ENCODE measurements around the gene CATSPER4.

CATSPER4 gene

DNA sequence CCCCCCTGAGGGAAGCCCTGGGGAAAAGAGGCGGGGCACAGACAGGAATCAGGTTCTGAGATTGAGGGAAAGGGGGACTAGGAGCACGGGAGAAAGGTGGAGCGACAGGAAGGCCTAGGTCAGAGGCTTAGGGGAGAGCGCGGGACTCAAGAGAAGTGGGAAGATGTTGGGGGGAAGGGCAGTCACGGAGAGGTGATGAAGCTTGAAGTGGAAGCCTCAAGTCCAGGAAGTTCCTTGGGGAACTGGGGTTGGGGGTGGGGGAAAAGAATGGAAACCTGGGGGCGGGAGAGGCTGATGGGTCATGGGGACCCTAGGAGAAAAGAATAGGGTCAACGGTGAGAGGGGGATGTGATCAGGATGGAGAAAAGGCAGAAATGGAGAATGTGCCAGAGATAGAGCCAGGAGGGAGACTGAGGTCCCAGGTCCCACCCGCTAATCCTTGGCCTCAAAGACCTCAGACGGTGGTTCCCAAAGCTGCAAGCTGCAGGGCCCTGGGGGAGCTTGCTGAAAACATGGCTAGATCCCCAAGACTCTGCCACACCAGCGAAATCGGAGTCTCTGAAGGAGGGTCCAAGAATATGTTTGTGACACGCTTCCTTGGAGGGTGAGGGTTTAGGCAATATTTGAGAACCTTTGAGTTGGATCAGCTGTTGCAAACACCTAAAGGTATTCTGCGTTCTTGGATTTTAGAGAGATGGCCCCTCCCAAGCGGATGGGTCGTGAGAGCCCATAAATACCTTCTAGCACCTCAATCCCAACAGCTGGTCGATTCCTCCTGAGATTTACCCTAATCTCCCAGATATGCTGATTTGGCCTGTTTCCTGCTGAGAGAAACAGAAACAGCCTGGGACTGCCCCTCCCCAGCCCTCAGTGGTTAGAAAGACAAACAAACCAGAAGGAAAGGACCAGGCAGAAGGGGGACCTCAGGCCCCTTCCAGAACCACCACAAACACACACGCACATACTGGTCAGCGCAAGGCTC lies 25.2 kb upstream of the CATSPER4 start:
- DNase-seq, result no peak

DNA sequence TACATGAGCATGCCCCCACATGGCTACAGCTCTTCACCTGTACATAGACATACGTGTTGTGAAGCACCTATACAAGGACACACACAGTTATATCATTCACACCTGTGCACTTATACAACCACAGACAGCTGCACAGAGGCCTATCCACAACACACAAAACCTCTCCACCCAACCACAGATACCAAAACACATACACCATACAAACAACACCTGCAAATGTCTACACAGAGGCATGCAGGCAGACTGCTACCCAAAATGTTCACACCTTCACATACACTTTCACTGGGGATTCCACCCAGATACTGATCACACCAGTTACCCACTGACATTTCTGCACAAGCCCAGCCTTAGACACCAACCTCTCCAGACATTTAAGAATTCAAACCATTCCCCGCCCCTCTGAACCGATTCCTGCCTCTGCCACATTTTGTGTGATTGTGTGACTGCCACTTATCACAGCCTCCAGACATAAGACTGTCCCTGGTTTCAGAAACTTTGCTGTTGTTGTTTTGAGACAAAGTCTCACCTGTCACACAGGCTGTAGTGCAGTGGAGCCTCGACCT lies 23.6 kb upstream of the CATSPER4 start:
- no peak for DNase-seq

DNA sequence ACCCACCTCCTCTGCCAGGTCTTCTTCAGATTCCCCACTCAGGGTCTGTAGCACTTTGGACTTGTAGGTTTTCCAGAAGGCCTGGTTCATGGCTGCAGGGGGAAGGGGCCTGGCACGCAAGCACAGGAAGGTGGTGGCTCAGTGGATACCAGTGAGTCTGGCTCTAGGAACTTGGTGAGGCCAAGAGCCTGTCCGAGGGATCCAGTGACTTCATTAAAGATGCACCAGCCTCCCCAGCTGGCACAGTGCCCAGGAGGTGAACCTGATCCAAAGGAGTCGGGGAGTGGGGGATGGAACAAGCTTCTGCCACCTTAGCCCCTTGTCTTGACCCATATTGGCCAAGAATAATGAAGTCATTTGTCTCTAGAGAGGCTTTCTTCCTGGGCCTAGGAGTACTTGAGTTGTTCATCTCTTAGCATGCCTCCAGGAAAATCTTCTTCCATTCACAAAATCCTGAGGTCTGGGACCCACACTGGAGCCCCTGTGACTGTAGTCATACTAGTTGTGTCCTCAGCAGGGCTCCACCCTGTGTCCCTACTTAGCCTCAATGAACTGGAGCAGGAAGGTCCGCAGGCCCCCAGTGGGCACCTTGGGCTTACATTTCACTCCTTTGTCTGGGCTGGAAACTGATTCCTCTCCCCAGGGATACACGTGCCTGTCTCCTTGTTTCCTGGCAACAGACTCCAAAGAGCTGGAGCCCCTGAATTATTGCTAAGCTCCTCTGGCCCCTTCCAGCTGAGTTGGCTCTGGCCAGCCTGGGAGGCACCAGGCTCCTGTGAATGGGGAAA lies 21.8 kb upstream of the CATSPER4 start, which contains the start of gene C1orf232:
Gene C1orf232 (minus strand): TSS at position 554 of the 788 bp plus-strand sequence. CDS start 464 bp downstream, at position 90.
- no peak for DNase-seq

DNA sequence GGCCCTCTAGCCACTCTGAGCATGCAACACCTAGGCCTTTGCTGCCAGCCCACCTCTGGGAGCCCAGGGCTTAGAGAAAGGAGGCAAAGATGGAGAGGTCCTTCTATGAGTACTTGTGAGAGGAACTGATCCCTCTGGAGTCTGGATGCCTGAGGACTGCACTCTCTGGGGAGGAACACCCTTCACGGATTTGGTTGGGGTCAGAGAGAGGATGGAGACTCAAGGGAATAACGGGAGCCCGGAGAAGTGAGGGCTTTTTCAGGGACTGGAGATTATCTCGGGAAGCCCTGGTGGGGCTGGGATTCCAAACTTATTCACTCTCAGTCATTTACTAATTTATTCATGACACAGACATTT lies 21.2 kb upstream of the CATSPER4 start:
- DNase-seq, result no peak

DNA sequence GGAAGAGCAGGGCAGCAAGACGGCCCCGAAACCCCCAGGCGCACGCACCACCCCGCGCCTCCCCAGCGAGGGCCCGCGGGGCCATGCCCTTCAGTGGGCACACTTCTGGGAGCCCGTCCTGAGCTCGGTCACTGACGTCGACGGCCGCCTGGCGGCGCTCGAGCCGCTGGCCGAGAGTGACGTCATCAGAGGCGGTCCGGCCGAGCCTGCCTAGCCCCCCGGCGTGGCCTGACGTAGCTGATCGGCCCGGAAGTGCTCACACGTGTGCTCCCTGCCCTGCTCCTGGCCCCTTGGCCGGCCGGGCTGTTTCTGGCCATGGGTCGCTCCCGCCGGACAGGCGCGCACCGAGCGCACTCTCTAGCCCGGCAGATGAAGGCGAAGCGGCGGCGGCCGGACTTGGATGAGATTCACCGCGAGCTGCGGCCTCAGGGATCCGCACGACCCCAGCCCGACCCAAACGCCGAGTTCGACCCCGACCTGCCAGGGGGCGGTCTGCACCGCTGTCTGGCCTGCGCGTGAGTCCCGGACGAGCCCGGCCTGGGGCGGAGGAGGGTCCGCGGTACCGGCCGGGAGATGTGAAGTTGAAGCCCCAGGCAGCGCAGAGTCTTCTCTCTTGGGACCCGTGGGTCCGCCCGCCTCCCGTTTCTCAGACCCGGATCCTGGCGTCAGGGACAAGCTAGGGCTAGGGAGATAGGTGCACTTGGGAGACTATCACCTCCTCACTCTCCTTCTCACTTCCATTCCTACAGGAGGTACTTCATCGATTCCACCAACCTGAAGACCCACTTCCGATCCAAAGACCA lies 20.5 kb upstream of the CATSPER4 start, which contains the start of gene ZNF593:
Gene ZNF593 (plus strand): TSS at position 240 of the 803 bp plus-strand sequence. CDS start 76 bp downstream, at position 316.
- peak; percentile 73 for DNase-seq

DNA sequence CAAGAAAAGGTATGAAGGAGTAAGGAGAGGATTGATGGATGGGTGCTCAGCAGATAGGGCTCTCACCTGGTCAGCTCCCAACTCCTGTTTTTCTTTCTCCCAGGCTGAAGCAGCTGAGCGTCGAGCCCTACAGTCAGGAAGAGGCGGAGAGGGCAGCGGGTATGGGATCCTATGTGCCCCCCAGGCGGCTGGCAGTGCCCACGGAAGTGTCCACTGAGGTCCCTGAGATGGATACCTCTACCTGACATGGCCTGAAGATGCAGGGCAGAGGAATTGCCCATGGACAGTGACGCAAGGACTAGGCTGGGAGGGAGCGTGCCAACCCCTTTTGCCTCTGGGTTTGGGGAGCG lies 20.0 kb upstream of the CATSPER4 start:
- no peak for DNase-seq

DNA sequence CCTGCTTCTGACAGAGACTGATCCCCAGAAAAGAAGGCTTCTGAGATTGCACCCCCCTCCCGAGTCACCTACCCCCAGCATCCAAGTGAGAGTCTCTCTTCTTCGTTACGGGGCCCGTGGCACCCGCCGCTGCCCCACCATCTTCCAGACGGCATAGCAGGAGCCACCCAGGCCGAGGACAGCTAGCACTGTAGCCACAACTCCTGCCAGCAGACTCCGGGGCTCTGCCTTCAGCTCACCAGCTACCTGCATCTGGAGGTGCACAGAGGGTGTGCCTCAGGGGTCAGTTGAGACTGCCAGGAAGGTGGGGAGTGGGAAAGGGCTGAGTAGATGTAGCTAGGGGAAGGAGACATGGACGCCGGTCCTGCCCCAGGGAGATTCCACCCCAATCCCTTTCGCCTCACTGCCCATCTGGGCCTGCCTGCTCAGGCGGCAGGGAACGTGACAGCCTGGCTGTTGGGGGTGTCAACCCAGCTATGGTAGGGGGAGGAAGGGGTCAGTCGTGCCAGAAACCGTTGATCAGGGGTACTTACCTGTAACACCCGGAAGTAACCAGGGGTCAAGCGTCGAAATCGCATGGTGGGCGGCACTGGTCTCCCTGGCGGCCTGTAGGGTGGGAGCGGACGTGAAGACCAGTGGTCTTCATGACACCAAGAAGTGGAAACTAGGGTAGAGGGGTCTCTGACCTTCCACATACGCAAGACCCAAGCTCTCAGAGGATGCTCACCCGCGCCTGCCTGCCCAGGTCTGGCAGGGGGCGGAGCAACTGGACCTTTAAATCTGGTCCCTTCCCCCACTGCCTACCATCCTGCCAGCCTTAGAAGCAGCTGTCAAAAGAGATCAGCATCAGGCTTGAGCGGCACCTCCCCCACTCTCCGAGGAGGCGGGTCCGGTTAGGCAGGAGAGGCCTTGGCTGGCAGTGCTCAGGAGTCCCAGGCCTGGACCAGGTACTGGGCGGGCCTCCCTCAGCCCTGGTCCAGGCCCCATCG lies 19.0 kb upstream of the CATSPER4 start, which contains the start of gene ZNF593OS:
Gene ZNF593OS (minus strand): TSS at position 749 of the 989 bp plus-strand sequence. CDS start 171 bp downstream, at position 578.
- no peak for DNase-seq

DNA sequence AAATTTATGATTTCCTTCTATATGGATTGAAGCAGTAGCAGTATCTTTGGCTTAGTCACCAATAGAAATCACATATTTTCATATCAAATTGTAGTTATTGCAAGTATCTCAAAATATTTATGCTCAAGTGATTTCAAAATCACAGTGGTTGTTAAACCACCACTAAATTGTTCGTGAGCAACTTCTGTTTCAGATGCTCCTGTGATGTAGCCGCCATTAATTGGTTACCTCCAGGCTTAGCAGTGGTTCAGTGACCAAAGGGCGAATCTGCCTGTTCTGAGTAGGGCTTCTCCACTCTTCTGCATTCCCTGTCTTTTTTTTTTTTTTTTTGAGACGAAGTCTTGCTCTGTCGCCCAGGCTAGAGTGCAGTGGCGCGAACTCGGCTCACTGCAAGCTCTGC lies 15.1 kb upstream of the CATSPER4 start:
- no peak for DNase-seq

DNA sequence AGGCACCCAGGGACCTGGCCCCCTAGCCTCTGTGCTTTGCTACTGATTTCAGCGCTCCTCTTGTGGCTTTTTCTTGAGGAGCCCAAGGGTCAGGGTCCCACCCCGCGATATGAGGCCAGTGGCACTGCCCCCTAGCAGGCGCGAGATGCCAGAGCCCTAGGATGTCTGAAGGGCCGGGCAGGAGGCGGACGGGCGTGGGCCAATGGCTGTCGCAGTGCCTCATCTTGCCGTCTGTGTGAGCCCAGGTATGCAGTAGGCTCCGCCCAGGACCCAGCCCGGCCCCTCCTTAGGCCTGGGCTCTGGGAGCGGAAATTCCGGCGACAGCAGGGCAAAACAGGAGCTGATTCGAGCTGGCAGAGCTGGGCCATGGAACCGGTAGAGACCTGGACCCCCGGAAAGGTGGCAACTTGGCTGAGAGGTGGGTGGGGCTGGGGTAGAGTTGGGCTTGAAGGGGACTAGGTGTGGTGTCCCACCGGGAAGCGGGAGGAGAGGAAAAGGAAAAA lies 13.2 kb upstream of the CATSPER4 start, which contains the start of gene CNKSR1:
Gene CNKSR1 (plus strand): TSS at position 310 of the 503 bp plus-strand sequence. CDS start 57 bp downstream, at position 367.
- no peak for DNase-seq

DNA sequence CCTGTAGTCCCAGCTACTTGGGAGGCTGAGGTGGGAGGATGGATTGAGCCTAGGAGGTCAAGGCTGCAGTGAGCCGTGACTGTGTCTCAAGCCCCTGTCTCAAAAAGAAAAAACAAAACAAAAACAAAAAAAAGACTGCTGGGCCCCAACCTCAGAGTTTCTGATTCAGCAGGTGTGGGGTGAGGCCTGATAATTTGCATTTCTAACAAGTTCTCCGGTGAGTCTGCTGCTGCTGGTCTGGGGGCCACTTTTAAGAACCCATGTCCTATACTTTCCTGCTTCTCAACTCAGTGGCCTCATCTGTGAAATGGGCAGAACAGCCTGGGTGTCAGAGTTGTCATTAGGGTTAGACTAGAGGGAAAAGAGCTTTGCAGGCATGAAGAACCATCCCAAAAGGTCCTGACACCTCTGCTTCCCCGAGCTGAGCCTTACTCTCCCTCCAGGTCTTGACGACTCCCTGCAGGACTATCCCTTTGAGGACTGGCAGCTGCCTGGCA lies 10.3 kb upstream of the CATSPER4 start:
- no peak for DNase-seq

DNA sequence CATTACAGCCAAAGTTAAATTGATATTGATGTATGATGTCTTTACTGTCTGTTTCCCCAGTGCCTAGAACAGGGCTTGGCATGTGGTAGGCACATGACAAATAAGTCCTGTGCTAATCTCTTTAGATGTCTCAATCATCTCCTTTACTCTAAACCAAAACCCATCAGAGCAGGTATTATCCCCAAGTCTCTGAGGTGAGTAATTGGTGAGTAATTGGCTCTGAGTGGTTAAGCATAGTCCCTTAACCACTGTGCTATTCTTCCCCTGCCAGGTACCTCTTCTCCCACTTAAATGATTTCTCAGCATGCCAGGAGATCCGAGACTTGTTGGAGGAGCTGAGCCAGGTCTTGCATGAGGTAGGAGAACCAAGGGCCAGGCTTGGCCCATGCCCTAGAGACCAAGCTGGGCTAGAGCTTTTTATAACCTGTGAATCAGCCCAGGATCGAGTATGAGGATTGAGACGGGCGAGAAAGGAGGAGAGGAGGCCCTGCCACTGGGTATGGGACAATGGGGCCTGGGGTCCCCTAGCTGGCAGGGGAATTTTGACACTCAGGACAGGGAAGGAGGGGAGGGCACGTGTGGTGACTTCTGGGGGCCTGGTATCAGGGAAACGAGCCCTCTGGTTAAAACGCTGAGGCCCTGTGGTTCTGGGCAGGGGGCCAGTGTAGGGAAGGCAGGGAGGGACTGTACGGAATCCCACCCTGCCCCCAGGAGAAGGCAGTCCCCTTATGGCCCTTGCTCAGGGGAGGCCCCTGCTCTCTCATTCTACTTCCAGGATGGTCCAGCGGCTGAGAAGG lies 8.6 kb upstream of the CATSPER4 start:
- DNase-seq, result no peak

DNA sequence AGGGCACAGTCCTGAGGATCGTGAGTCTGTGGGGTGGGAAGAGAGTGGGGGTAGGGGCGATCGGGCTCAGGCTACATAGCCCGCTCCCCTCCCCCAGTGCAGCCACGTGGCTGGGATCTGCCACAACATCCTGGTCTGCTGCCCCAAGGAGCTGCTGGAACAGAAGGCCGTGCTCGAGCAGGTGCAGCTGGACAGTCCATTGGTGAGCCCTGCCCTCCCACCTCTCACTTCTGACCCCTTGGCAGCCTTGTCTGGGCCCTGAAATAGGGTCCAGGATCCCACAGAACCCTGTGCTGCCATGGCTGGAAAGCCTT lies 8.1 kb upstream of the CATSPER4 start:
- DNase-seq, result no peak

DNA sequence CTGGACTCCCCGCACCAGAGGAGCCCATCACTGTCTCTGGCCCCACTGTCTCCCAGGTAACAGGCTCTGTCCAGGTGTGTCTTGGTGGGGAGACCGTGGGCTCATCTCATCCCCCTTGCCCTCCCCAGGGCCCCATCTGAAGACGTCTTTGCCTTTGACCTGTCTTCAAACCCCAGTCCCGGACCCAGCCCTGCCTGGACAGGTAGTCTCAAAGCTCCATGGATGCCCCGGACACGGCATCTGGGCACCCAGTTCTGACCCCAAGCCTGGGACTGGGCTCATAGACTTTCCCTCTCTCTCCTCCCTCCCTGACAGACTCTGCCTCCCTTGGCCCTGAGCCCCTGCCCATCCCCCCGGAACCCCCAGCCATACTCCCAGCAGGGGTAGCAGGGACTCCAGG lies 6.3 kb upstream of the CATSPER4 start:
- no peak for DNase-seq

DNA sequence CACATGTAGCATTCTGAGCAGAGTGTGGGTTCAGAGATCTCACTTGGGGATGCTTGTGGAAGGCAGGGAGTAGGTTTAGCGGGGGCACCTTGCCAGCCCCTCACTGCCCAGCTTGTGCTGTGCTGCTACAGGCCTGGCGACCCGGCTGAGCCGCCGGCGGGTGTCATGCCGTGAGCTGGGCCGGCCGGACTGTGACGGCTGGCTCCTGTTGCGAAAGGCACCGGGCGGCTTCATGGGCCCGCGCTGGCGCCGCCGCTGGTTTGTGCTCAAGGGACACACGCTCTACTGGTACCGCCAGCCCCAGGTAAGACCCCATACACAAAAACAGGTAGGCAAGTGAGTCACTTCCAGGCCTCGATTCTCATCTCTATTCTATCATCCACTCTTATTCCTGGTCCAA lies 5.5 kb upstream of the CATSPER4 start:
- DNase-seq, result no peak

DNA sequence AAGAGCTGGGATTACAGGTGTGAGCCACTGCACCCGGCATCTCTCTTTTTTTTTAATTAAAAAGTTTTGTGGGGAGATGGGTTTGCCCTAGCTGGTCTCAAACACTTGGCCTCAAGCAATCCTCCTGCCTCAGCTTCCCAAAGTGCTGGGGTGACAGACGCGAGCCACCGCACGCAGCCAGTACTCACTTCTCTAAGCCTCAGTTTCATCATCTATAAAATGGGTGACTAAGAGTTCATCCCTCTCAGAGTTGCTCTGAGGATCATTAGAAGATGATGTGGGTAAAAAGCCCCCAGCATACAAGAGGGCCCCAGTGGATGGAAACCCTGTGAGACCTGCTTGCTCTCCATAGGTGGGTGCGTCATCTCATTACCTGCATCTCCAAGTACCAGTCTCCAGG lies 2.5 kb upstream of the CATSPER4 start:
- DNase-seq, result no peak

DNA sequence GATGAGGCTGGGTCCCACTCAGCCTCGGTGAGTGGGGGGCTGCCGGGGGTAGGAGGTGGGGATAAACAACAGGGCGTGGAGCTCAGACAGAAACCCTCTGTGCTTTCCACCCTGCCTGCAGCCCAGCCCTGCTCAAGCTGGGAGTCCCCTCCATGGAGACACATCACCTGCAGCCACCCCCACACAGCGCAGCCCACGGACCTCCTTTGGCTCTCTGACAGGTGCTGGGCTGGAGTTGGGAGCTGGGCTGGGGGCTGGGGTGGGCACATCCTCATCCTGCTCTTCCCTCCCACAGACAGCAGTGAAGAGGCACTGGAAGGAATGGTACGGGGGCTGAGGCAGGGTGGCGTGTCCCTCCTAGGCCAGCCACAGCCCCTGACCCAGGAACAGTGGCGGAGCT lies 1.9 kb upstream of the CATSPER4 start:
- no peak for DNase-seq

DNA sequence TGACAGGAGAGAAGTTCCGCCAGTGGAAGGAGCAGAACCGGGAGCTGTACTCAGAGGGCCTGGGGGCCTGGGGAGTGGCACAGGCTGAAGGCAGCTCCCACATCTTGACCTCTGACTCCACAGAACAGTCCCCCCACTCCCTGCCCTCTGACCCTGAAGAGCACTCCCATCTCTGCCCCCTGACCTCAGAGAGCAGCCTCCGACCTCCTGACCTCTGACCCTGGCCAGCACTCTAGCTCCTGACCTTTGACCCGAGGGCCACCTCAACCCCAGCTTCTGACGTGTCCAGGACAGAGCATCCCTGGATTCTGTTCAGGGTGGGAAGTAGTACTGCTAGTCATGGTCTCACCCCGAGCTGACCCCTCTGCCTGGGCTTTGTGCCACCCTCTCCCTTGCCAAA lies 1.1 kb upstream of the CATSPER4 start:
- no peak for DNase-seq

DNA sequence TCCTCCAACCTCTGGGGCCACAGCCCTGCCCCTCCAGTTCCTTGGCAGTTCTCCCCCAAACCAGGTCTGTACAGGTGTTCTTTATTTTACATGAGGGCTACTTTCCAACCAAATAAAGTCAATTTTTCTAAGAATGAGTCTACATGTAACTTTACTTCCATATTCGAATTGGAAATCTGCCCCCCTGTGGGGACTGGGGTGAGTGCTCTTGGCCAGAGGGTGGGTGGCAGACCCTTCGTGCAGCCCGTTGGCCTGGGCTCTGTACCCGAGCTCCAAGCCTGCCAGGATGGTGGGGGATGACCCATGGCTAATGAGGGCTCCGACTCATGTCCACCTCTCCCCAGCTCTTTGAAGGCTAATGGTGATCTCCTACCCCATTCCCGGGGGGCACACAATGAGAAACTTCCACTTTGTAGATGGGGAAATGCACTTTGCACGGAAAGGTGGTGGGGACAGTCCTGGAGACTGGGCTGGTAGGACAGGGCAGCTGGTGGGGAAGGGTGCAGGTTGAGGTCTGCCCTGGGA lies 589 bp upstream of the CATSPER4 start:
- no peak for DNase-seq

DNA sequence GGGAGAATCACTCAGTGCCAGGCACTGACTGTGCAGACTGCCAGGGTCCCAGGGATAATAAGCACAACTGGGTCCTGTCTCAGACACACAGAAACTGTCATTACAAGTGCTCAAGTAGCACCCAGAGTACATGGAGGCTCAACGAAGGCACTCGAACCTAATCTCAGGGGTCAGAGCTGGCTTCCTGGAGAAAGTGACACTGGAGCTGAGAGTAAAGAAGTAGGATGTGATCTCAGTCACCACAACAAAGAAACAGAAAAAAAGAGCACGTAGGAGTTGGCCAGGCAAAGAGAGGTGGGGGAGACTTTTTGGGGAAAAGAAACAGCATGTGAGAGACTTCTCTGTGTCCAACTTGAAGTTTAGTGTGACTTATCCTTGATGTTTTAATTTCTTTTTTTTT lies 1.3 kb downstream of the CATSPER4 start:
- no peak for DNase-seq

DNA sequence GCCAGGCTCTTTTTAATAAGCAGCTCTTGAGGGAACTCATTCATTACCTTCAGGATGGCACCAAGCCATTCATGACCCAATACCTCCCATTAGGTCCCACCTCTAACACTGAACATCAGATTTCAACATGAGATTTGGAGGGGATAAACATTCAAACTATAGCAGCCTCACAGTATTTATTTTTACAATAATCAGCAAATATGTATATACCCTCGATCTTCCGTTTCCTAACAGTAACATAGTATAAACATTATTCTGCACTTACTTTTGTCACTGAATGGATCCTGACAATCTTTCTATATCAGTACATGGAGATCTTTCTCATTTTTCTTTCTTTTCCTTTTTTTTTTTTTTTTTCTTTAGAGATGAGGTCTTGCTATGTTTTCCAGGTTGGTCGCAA lies 5.4 kb downstream of the CATSPER4 start:
- no peak for DNase-seq
